H1 (cell line): ENCODE data around the gene GLTP. TPM values are rescaled to one million over a fixed set of nuclear protein-coding genes. Genes with fewer than 3 reads are reported as not detected.

Experiments used
- ASH2L ChIP-seq: fragments of 200-600, 300-600 bp; sonication (generic); IDR thresholded peaks from one replicate; pipeline ENCODE4 v1.7.1; 2017; ENCODE audit warnings: low read length
- RXRA ChIP-seq: IDR thresholded peaks from 2 replicates; pipeline ENCODE4 v1.6.1; 2011; ENCODE audit warnings: low read depth, mild to moderate bottlenecking, low read length, moderate library complexity; ENCODE audit not compliant: insufficient read depth
- SP1 ChIP-seq: IDR thresholded peaks from 2 replicates; pipeline ENCODE4 v1.6.1; 2011; ENCODE audit warnings: low read depth, low read length
- TAF1 ChIP-seq: IDR thresholded peaks from 2 replicates; pipeline ENCODE4 v1.6.1; 2011; ENCODE audit warnings: mild to moderate bottlenecking, low read depth, low read length
- polyA plus RNA-seq, 7 experiments: library from polyadenylated mRNA; depleted of rRNA in 3 of 7; stranded (reverse) in 5 of 7; unstranded in 2 of 7; fragments of >200 nt in 5 of 7; fragments of 200-250 nt in 2 of 7; gene quantifications; 1 replicate in 5 of 7; 2 replicates in 1 of 7; 4 replicates in 1 of 7; pipeline versions ENCODE4 v1.2.1 to v1.2.3, GENCODE V29; 2011 to 2013; ENCODE audit warnings: missing spikeins in 2 of 7, mixed read lengths in 2 of 7
- total RNA-seq: library from RNA; stranded (reverse); fragmentation: NEBNext Ultra II Directional; extraction: Animal tissue kit (Norgen Biotek cat#: 25700); gene quantifications from 2 replicates; pipeline ENCODE4 v1.2.1, GENCODE V29; 2021

Gene GLTP
- total and polyA plus RNA-seq, 2 of the 8 experiments (the other 6 are each of a cell fraction or from before 2014, with no cell fraction given): 9.8 to 26.1 TPM

GRCh38 chr12:109885616-109886015 is 5.3 kb upstream of the GLTP start (continued):
- TF ChIP-seq RXRA (no peak), TAF1 (no peak), ASH2L (no peak), SP1 (no peak)
- TF ChIP-seq, all 59 proteins: peak for 0
